Coronary artery (tissue), 2 donors: ENCODE data around the gene SHROOM3.
A peak's percentile ranks its signal among the peaks of the same experiment; 100 is the strongest.

ENCODE experiments used
- DNase-seq: peaks from one replicate; pipeline ENCODE4 v3.0.0-alpha.2; 2017; ENCODE audit warnings: low spot score
- H3K27ac ChIP-seq, 2 donors: fragments of 200-600 bp; sonication (generic); one replicate each; pipeline ENCODE4 v1.5.1; 2016 to 2019
- H3K4me3 ChIP-seq: fragments of 200-600 bp; sonication (generic); 2 replicates; pipeline ENCODE4 v1.5.1; 2016; ENCODE audit warnings: mild to moderate bottlenecking, moderate library complexity
- CTCF ChIP-seq: fragments of 200-600 bp; sonication (generic); IDR thresholded peaks from one replicate; pipeline ENCODE4 v1.5.1; 2019; ENCODE audit warnings: antibody characterized with exemption

Gene SHROOM3

DNA sequence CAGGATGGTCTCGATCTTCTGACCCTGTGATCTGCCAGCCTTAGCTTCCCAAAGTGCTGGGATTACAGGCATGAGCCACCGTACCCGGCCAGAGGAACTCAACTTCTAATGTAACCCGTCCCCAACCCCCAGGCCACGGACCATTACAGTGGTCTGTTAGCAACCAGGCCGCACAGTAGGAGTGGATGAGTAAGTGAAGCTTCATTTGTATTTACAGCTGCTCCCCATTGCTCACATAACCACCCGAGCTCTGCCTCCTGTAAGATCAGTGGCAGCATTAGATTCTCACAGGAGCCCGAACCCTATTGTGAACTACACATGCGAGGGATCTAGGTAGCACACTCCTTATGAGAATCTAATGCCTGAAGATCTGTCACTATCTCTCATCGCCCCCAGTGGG lies 119.6 kb downstream of the SHROOM3 start:
- no peak overlapping the region for H3K4me3 ChIP-seq
- H3K27ac ChIP-seq = no peak overlapping the region
- no peak for TF ChIP-seq CTCF
- DNase-seq = no peak

- DNase-seq = no peak
- TF ChIP-seq CTCF = no peak
- no peak overlapping the region for H3K27ac ChIP-seq
- no peak overlapping the region for H3K4me3 ChIP-seq
Observed at GRCh38 chr4:76556452-76556851, 121.4 kb downstream of the SHROOM3 start.

DNA sequence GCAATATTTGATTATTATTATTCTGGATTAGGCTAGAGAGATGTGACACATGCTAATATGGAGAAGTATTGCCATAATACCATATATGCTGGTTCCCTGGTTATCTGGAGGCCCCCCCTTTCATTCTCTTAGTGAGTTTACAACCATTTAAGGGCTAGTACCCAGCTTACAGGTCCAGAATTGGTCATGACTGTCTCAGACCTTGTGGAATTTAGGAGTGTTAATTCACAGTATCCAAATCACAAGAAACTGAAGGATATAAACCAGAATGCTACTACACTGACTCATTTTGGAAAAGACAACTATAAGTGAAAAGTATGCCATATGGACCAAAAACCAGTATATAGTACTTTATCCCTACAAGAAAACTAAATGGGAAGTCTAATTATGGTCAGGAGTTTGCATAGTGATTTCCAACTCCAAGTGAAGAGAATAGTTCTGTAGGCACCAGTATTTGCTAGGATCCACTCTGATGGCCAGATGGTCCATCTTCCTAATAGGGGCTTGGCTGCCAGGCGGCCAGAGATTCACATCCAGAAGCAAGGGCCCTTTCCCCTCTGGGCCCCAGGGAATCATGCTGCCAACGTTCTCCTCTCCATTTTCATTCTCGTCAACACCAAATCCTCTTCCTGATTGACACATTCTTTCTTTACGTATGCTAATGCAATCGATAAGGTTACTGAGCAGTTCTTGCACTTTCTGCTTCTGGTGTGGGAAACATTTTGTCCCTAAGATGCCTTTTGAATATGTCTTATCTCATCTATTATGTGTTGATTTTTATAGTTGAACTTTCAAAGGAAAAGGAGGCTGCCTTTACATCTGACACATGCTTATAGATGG lies 123.6 kb downstream of the SHROOM3 start:
- H3K27ac ChIP-seq = no peak overlapping the region
- TF ChIP-seq CTCF = no peak
- DNase-seq = no peak
- no peak overlapping the region for H3K4me3 ChIP-seq

- TF ChIP-seq CTCF = no peak
- no peak for DNase-seq
- H3K27ac ChIP-seq = no peak overlapping the region
- H3K4me3 ChIP-seq = no peak overlapping the region
Observed at GRCh38 chr4:76559236-76560071, 124.4 kb downstream of the SHROOM3 start.

GRCh38 chr4:76562161-76562560 lies 127.1 kb downstream of the SHROOM3 start:
- no peak for TF ChIP-seq CTCF

GRCh38 chr4:76562836-76563453 lies 127.9 kb downstream of the SHROOM3 start:
- DNase-seq = no peak
- H3K27ac ChIP-seq = peak overlapping the region; percentile 35 to 82
- no peak for TF ChIP-seq CTCF
- H3K4me3 ChIP-seq = no peak overlapping the region

More at GRCh38 chr4:76562161-76562560, 127.1 kb downstream of the SHROOM3 start:
- peak overlapping the region in 1 of 2 donors; percentile 60 for H3K27ac ChIP-seq
- no peak overlapping the region for H3K4me3 ChIP-seq
- no peak for DNase-seq
